GM13976 (cell line): ENCODE results near the gene LXN.

Experiments used
- DNase-seq: peaks from one replicate; pipeline ENCODE4 v3.0.0; 2012; ENCODE audit warnings: low spot score
- in situ Hi-C: fragments of 300-500 bp; cut with MboI; formaldehyde crosslinking; loops from one replicate; pipeline ENCODE4 v1.12.0; 2022; ENCODE audit warnings: low sequenced_read_pairs, mixed read lengths, inconsistent platforms; ENCODE audit not compliant: unreplicated experiment
- TF ChIP-seq, protein P1 (sequence below): IDR thresholded peaks from 2 replicates; pipeline ENCODE4 v1.5.1; 2012; ENCODE audit warnings: borderline replicate concordance, mild to moderate bottlenecking; ENCODE audit not compliant: insufficient read depth; ENCODE audit errors: extremely low read depth, missing control alignments, control extremely low read depth

LXN gene

DNA sequence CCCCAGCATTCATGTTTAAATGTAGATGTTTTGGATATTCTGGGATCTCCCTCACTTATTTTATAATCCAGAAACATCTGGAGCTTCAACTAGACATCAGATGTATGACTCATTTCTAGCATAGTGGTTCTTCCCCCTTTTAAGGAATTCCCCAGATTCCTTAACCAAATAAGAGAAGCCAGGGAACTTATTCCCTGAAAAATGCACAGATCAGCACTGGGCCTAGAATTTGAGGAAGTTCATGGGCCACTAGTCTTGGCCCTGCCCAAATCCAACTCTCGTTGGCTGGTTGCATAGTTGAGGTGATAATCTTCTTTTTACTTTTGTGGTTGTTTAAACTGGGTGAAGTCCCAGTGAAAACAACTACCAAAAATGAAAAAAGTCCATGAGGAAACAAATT, 39.4 kb upstream of the LXN start:
- in situ Hi-C loops, result no loop called here
- no peak for DNase-seq
- TF ChIP-seq, protein P1, sequence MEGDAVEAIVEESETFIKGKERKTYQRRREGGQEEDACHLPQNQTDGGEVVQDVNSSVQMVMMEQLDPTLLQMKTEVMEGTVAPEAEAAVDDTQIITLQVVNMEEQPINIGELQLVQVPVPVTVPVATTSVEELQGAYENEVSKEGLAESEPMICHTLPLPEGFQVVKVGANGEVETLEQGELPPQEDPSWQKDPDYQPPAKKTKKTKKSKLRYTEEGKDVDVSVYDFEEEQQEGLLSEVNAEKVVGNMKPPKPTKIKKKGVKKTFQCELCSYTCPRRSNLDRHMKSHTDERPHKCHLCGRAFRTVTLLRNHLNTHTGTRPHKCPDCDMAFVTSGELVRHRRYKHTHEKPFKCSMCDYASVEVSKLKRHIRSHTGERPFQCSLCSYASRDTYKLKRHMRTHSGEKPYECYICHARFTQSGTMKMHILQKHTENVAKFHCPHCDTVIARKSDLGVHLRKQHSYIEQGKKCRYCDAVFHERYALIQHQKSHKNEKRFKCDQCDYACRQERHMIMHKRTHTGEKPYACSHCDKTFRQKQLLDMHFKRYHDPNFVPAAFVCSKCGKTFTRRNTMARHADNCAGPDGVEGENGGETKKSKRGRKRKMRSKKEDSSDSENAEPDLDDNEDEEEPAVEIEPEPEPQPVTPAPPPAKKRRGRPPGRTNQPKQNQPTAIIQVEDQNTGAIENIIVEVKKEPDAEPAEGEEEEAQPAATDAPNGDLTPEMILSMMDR, result no peak

DNA sequence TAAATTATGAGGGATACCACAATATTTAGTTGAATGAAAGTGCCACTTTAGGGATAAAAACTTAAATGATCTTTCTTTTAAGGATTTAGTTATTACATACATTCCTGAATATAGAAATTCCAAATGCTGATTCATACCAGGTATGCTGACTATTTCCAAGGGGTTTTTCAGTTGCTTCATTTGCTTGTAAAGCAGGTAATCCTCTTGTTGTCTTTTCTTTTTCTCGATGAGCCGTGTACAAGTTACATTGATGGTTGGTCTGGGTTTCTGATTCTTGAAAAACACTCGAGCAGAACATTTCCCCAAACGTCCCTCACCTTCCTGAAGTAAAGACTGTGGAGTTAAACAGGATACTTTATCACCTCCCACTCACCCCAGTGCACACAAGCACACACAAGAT, 38.2 kb upstream of the LXN start:
- DNase-seq, result no peak
- TF ChIP-seq, protein P1, result no peak
- in situ Hi-C loops, result no loop called here

DNA sequence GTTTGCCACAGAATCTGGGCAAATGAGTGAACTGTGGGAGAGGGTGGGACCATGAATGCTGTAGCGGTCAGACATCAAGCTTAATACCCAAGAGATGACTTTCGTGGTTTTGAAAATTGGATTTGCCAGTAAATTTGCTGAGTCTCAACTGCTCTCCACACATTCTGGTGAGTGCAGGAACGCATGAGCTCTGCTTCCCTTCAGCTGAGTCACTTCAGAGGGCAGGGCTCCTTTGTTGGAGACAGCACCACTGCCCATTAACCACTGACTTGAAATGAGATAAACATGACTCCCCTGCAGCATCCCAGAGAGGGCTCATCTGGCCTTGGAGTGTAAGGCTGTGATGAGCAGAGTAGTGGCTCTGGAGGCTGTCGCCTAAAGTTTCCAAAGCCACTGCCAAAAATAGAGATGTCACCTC, 37.2 kb upstream of the LXN start:
- in situ Hi-C loops, result no loop called here
- TF ChIP-seq, protein P1, result no peak
- DNase-seq, result no peak

DNA sequence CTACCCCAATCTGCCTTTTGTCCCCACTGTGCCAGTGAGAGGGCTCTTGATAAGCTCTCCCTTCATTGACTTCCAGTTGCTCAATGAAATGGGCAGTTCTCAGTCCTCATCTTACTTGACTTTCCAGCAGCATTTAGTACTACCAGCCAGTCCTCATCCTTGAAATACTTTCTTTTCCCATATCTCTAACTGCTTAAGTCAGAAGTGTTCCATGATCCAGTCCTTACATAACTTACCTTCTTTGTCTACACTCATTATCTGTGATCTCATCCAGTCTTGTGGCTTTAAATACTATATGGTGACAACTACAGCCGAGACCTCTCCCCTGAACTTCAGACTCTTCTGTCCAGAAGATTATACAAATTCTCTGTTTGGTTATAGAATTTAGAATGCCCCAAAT, 31.1 kb upstream of the LXN start:
- TF ChIP-seq, protein P1, result no peak
- DNase-seq, result no peak
- in situ Hi-C loops, result no loop called here

DNA sequence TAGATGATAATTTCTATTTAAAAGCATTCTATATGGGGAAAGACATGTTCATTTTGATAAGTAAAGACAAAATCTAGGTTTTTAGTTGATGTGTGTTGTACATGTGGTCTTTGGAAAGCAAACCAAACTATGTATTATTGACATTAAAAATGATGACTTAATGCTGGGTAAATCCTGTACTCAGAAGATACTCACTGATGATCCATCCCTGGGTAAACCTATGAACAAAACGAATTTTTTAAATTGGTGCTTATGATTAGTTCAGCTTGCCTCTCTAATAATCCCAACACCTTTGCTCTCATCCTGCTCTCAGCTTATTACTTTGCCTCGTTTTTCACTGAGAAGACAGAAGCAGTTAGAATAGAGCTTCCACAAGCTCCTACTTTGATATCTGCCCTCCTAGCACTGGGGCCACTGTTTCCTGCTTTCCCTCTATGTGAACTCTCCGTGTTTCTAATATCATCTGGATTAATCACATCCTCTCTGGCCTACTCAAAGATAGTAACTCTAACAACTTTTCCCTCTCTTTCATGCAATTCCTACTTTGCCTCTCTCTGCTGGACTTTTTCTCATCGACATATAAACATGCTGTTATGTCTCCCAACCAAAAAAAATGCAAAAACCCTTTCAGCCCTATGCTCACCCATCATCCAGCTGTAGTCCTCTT, 30.5 kb upstream of the LXN start:
- in situ Hi-C loops, result no loop called here
- no peak for DNase-seq
- TF ChIP-seq, protein P1, result no peak

DNA sequence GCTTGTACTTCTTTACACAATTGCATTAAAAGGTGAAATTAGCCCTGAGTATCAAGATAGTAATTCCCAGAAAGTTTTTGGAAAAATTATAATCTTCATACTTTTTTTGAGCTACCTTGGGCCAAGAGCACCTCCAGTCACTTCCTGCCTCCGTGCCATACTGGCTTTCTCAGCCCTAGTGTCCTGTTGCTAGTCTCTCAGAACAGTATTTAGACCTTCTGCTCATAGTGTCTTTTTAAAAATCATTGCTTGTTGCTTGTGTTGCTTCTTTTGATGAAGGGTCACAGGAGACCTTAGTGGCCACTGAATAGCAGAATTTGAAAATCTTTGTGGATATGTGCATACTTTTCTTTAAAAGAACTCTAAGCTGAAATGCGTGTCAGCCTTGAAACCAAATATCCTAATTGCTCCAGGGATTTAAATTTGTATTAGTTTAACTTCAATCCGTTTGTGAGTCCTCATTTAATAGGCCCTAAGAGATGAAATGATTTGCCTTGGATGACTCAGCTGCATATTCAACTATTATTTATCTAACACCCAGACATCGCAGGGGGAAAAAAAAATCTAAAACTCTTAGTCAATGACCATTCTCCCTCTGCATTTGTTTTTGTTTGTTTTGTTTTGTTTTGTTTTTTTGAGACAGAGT, 29.1 kb upstream of the LXN start:
- in situ Hi-C loops, result no loop called here
- DNase-seq, result no peak
- TF ChIP-seq, protein P1, result no peak

DNA sequence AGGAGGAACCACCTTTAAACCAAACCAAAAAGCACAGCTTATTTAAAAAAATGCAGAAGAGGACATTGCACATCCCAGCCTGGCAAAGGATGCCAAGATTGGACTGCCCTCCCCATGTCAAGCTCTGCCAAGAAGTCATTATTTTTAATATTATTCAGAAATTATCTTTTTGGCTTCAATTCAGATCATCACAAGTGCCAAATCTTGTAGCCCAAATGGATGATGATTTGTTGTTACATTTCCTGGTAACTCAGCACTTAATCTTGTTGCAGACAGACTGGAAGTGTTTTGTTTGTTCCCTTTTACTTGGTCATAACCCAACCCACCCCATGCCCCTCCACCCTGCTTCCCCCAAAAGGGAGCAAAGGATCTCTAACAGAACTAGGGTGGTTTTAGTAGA, 28.1 kb upstream of the LXN start:
- TF ChIP-seq, protein P1, result no peak
- in situ Hi-C loops, result no loop called here
- no peak for DNase-seq
